IMR-90 (cell line): ENCODE results near the gene NFYB. TPM values are rescaled to one million over a fixed set of nuclear protein-coding genes. Genes with fewer than 3 reads are reported as not detected.

Experiments used
- ATAC-seq: fragments of 200-7000 bp; cut with Tn5 transposase; 2 replicates; pipeline ENCODE4 v1.9.1; 2020; ENCODE audit warnings: low read depth, mild to moderate bottlenecking, moderate library complexity
- BruUV-seq: library from RNA; stranded (reverse); fragments of 400-500 nt; replicated peaks from 2 replicates; lab custom pipeline; 2021; lab: Mats Ljungman, UMichigan
- CTCF ChIA-PET: fragments of 300-600 bp; formaldehyde crosslinking; extraction: SDS; loops from one replicate; lab custom pipeline; 2021; ENCODE audit warnings: antibody characterized with exemption; lab: Yijun Ruan, JAX
- POLR2A ChIA-PET: fragments of 300-600 bp; sonication (Branson Sonifier 250); formaldehyde crosslinking; loops from one replicate; lab custom pipeline; 2022; ENCODE audit warnings: antibody characterized with exemption; ENCODE audit not compliant: unreplicated experiment; lab: Charles Lee
- DNase-seq: peaks from one replicate; pipeline ENCODE4 v3.0.0; 2013
- H2AFZ ChIP-seq: replicated peaks from 2 replicates; pipeline ENCODE3; 2013; ENCODE audit warnings: low read length, mild to moderate bottlenecking; ENCODE audit not compliant: poor library complexity
- H2AK5ac ChIP-seq: 2 replicates; pipeline ENCODE4 v1.6.1; 2013; ENCODE audit warnings: low read depth, low read length, inconsistent platforms
- H2AK9ac ChIP-seq: replicated peaks from 2 replicates; pipeline ENCODE3; 2013; ENCODE audit warnings: mild to moderate bottlenecking, low read depth, low read length, moderate library complexity; ENCODE audit not compliant: poor library complexity
- H2BK120ac ChIP-seq: 2 replicates; pipeline ENCODE4 v1.6.1; 2013; ENCODE audit warnings: low read depth, low read length, inconsistent platforms
- H2BK15ac ChIP-seq: 3 replicates; pipeline ENCODE4 v1.6.1; 2013; ENCODE audit warnings: low read depth, low read length, inconsistent platforms
- H2BK20ac ChIP-seq: 2 replicates; pipeline ENCODE4 v1.6.1; 2013; ENCODE audit warnings: low read depth, mild to moderate bottlenecking, inconsistent platforms, low read length, moderate library complexity
- H2BK5ac ChIP-seq: 2 replicates; pipeline ENCODE4 v1.6.1; 2013; ENCODE audit warnings: mild to moderate bottlenecking, low read depth, low read length, inconsistent platforms; ENCODE audit not compliant: poor library complexity, severe bottlenecking
- H3K14ac ChIP-seq: replicated peaks from 2 replicates; pipeline ENCODE4 v1.6.1; 2013; ENCODE audit warnings: low read depth, low read length, inconsistent platforms
- H3K18ac ChIP-seq: 2 replicates; pipeline ENCODE4 v1.6.1; 2013; ENCODE audit warnings: low read depth, low read length, control low read depth
- H3K23ac ChIP-seq: 2 replicates; pipeline ENCODE4 v1.6.1; 2013; ENCODE audit warnings: low read depth, low read length, inconsistent platforms
- H3K27ac ChIP-seq: 2 replicates; pipeline ENCODE4 v1.5.1; 2013; ENCODE audit warnings: mild to moderate bottlenecking, control low read depth, low read length; ENCODE audit not compliant: insufficient read depth
- H3K27me3 ChIP-seq: 2 replicates; pipeline ENCODE4 v1.6.1; 2013; ENCODE audit warnings: low read length; ENCODE audit not compliant: control insufficient read depth, insufficient read depth
- H3K36me3 ChIP-seq: 2 replicates; pipeline ENCODE4 v1.6.1; 2013; ENCODE audit warnings: low read length, mixed read lengths; ENCODE audit not compliant: control insufficient read depth, insufficient read depth
- H3K4ac ChIP-seq: 2 replicates; pipeline ENCODE4 v1.6.1; 2013; ENCODE audit warnings: low read depth, low read length, inconsistent platforms
- H3K4me1 ChIP-seq: 2 replicates; pipeline ENCODE4 v1.6.1; 2013; ENCODE audit warnings: low read length, mixed read lengths; ENCODE audit not compliant: control insufficient read depth, insufficient read depth
- H3K4me2 ChIP-seq: 2 replicates; pipeline ENCODE4 v1.6.1; 2013; ENCODE audit warnings: low read depth, mild to moderate bottlenecking, control low read depth, low read length, moderate library complexity
- H3K4me3 ChIP-seq: 2 replicates; pipeline ENCODE4 v1.5.1; 2013; ENCODE audit warnings: low read depth, mild to moderate bottlenecking, control low read depth, low read length, moderate library complexity; ENCODE audit not compliant: insufficient read depth
- H3K56ac ChIP-seq: 2 replicates; pipeline ENCODE4 v1.6.1; 2013; ENCODE audit warnings: low read length, inconsistent platforms; ENCODE audit not compliant: insufficient read depth; ENCODE audit errors: extremely low read depth
- H3K79me1 ChIP-seq, 2 experiments: 2 replicates each; pipeline ENCODE4 v1.6.1; 2013; ENCODE audit warnings: low read length in 2 of 2, inconsistent platforms in 1 of 2, low read depth in 1 of 2
- H3K9ac ChIP-seq: 2 replicates; pipeline ENCODE4 v1.6.1; 2013; ENCODE audit warnings: low read depth, low read length, control low read depth
- H3K9me1 ChIP-seq: 2 replicates; pipeline ENCODE4 v1.6.1; 2013; ENCODE audit warnings: low read length, inconsistent platforms; ENCODE audit not compliant: insufficient read depth
- H3K9me3 ChIP-seq: 2 replicates; pipeline ENCODE4 v1.6.1; 2013; ENCODE audit warnings: low read length; ENCODE audit not compliant: control insufficient read depth, insufficient read depth
- H4K20me1 ChIP-seq: 2 replicates; pipeline ENCODE4 v1.6.1; 2013; ENCODE audit warnings: low read length, inconsistent platforms; ENCODE audit not compliant: insufficient read depth
- H4K5ac ChIP-seq: 2 replicates; pipeline ENCODE4 v1.6.1; 2013; ENCODE audit warnings: mild to moderate bottlenecking, low read depth, low read length, control low read depth
- H4K8ac ChIP-seq, 2 experiments: 2 replicates each; pipeline ENCODE4 v1.6.1; 2013; ENCODE audit warnings: low read depth in 2 of 2, low read length in 2 of 2, control low read depth in 1 of 2, inconsistent platforms in 1 of 2
- H4K91ac ChIP-seq: 2 replicates; pipeline ENCODE4 v1.6.1; 2013; ENCODE audit warnings: low read depth, low read length, inconsistent platforms; ENCODE audit not compliant: insufficient read depth
- BHLHE40 ChIP-seq: fragments of 150-350 bp; IDR thresholded peaks from 2 replicates; pipeline ENCODE4 v1.6.1; 2016; ENCODE audit warnings: mild to moderate bottlenecking, low read depth, low read length
- CEBPB ChIP-seq: IDR thresholded peaks from 2 replicates; pipeline ENCODE4 v1.6.1; 2012; ENCODE audit warnings: low read depth, low read length, improper control_type of control experiment
- CHD1 ChIP-seq: IDR thresholded peaks from 2 replicates; pipeline ENCODE4 v1.6.1; 2012; ENCODE audit warnings: low read depth, low read length, improper control_type of control experiment
- CTCF ChIP-seq: conservative IDR thresholded peaks from 2 replicates; pipeline ENCODE4 v1.5.1; 2012; ENCODE audit warnings: mild to moderate bottlenecking, low read depth, low read length, improper control_type of control experiment
- ELK1 ChIP-seq: fragments of 150-350 bp; IDR thresholded peaks from 2 replicates; pipeline ENCODE4 v1.6.1; 2016; ENCODE audit warnings: low read depth, mild to moderate bottlenecking, low read length, moderate library complexity, borderline replicate concordance
- FOS ChIP-seq: fragments of 150-350 bp; IDR thresholded peaks from 2 replicates; pipeline ENCODE4 v1.6.1; 2016; ENCODE audit warnings: low read depth, low read length
- MAFK ChIP-seq: IDR thresholded peaks from 2 replicates; pipeline ENCODE4 v1.6.1; 2012; ENCODE audit warnings: low read depth, low read length, improper control_type of control experiment
- MAZ ChIP-seq: IDR thresholded peaks from 2 replicates; pipeline ENCODE4 v1.6.1; 2012; ENCODE audit warnings: low read depth, mild to moderate bottlenecking, low read length, improper control_type of control experiment, moderate library complexity, borderline replicate concordance
- NFE2L2 ChIP-seq: fragments of 150-350 bp; IDR thresholded peaks from 2 replicates; pipeline ENCODE4 v1.6.1; 2016; ENCODE audit warnings: low read depth, mild to moderate bottlenecking, low read length
- POLR2A ChIP-seq: IDR thresholded peaks from 2 replicates; pipeline ENCODE4 v1.6.1; 2012; ENCODE audit warnings: mild to moderate bottlenecking, low read depth, low read length
- RAD21 ChIP-seq: IDR thresholded peaks from 2 replicates; pipeline ENCODE4 v1.6.1; 2012; ENCODE audit warnings: low read length, improper control_type of control experiment
- RFX5 ChIP-seq: IDR thresholded peaks from 2 replicates; pipeline ENCODE4 v1.8.0; 2012; ENCODE audit warnings: low read depth, mild to moderate bottlenecking, low read length, moderate library complexity
- SMC3 ChIP-seq: fragments of 150-350 bp; IDR thresholded peaks from 2 replicates; pipeline ENCODE4 v1.6.1; 2016; ENCODE audit warnings: low read depth, mild to moderate bottlenecking, antibody characterized with exemption, low read length, moderate library complexity
- WGBS, 2 experiments: methylation state at CpG; one replicate each; pipeline versions ENCODE4 v1.1.5 to v1.1.7; 2013; ENCODE audit warnings: missing lambda C conversion rate in 2 of 2; ENCODE audit not compliant: insufficient read length in 1 of 2; ENCODE audit errors: extremely low coverage in 2 of 2; 5-methylcytosine and 5-hydroxymethylcytosine counted together
- dilution Hi-C: fragments of 300-500 bp; cut with HindIII; formaldehyde crosslinking; loops from one replicate; pipeline ENCODE4 v1.14.3; 2018; ENCODE audit warnings: low sequenced_read_pairs; ENCODE audit not compliant: unreplicated experiment
- in situ Hi-C: fragments of 300-500 bp; cut with MboI; formaldehyde crosslinking; loops from 3 replicates; pipeline ENCODE4 v1.14.3; 2019; ENCODE audit warnings: low sequenced_read_pairs, inconsistent platforms, mixed read lengths
- intact Hi-C: fragments of 100-400 bp; cut with micrococcal nuclease; formaldehyde crosslinking; loops from 2 replicates; pipeline ENCODE4 v1.10.0; 2022
- polyA plus RNA-seq, 3 experiments: library from polyadenylated mRNA; depleted of rRNA; stranded (reverse); fragments of >200 nt; gene quantifications; 2 replicates each; pipeline ENCODE4 v1.2.3, GENCODE V29; 2012; ENCODE audit warnings: low replicate concordance in 1 of 3
- total RNA-seq: library from RNA; depleted of rRNA; stranded (reverse); fragments of >200 nt; gene quantifications from 2 replicates; pipeline ENCODE4 v1.2.3, GENCODE V29; 2012

The NFYB gene
- total and polyA plus RNA-seq, 2 of the 4 experiments (the other 2 are of a cell fraction) = 22.2 to 28.4 TPM

GRCh38 chr12:104155711-104156555 lies 17.9 kb upstream of the NFYB start:
- no peak overlapping the region for H3K4me2 ChIP-seq
- 69% methylated on average over 2 of the region's 8 CpGs; no CpG with 5 or more reads in 1 of the 2 experiments for WGBS, 2 experiments
- H4K8ac ChIP-seq = no peak overlapping the region
- no peak overlapping the region for H3K9ac ChIP-seq
- H3K27me3 ChIP-seq = peaks cover 2% of the 10 kb centered on the region; the same call in 1 of the 2 replicates
- no peak overlapping the region for H2AK9ac ChIP-seq
- H2BK120ac ChIP-seq = no peak overlapping the region
- no peaks in the 10 kb centered on the region for H3K9me3 ChIP-seq
- TF ChIP-seq RFX5 = no peak
- no peak for TF ChIP-seq RAD21
- no peak for TF ChIP-seq MAZ
- no peak for TF ChIP-seq POLR2A
- no peak for TF ChIP-seq BHLHE40
- no peak for TF ChIP-seq CTCF
- TF ChIP-seq MAFK = no peak
- TF ChIP-seq ELK1 = no peak
- TF ChIP-seq SMC3 = no peak
- TF ChIP-seq CEBPB = no peak
- TF ChIP-seq CHD1 = no peak
- TF ChIP-seq FOS = no peak
- TF ChIP-seq NFE2L2 = no peak
- ATAC-seq (no peak), DNase-seq (no peak)
- H4K91ac ChIP-seq = no peak overlapping the region
- H4K5ac ChIP-seq = no peak overlapping the region
- no peak overlapping the region for H3K56ac ChIP-seq
- H2BK20ac ChIP-seq = no peak overlapping the region
- H2AFZ ChIP-seq = no peak overlapping the region
- no peak overlapping the region for H3K23ac ChIP-seq
- intact Hi-C loops = no loop called here
- no peak overlapping the region for H2AK5ac ChIP-seq
- dilution Hi-C loops = no loop called here
- CTCF ChIA-PET = no interaction called here
- no peaks in the 10 kb centered on the region for H3K9me1 ChIP-seq
- no peak overlapping the region for H2BK5ac ChIP-seq
- POLR2A ChIA-PET = no interaction called here
- no peaks in the 10 kb centered on the region for H4K20me1 ChIP-seq
- H3K79me1 ChIP-seq = no peaks in the 10 kb centered on the region
- H3K4me3 ChIP-seq = no peak overlapping the region
- no peak overlapping the region for H3K4ac ChIP-seq
- in situ Hi-C loops = no loop called here
- H3K36me3 ChIP-seq = no peaks in the 10 kb centered on the region
- BruUV-seq = no TSS peak
- H3K14ac ChIP-seq = no peak overlapping the region
- H3K27ac ChIP-seq = no peak overlapping the region
- no peaks in the 10 kb centered on the region for H3K4me1 ChIP-seq
- no peak overlapping the region for H3K18ac ChIP-seq
- no peak overlapping the region for H2BK15ac ChIP-seq
